DOHH2 (cell line): ENCODE measurements around the gene NRXN3.

Source experiments
- CTCF ChIP-seq: fragments of 200-600 bp; sonication (generic); IDR thresholded peaks from one replicate; pipeline ENCODE4 v1.5.1; 2014; ENCODE audit warnings: antibody characterized with exemption, mild to moderate bottlenecking, low read depth, low read length; ENCODE audit not compliant: poor library complexity, severe bottlenecking
- EZH2phosphoT487 ChIP-seq: fragments of 200-600 bp; sonication (generic); IDR thresholded peaks from 2 replicates; pipeline ENCODE4 v1.6.1; 2017; ENCODE audit warnings: borderline replicate concordance, mild to moderate bottlenecking, antibody characterized with exemption, low read length, moderate library complexity, mixed read lengths

- no peak for TF ChIP-seq CTCF
- TF ChIP-seq EZH2phosphoT487, result no peak
These were observed 664.7 kb downstream of the NRXN3 start for GRCh38 chr14:78834766-78835451.
